HepG2 (cell line): Measurements from ENCODE around the gene TMEM250. TPM values are rescaled to one million over a fixed set of nuclear protein-coding genes. Genes with fewer than 3 reads are reported as not detected.
A peak's percentile ranks its signal among the peaks of the same experiment; 100 is the strongest.

ENCODE experiments used
- E2F5 ChIP-seq: sonication (generic); formaldehyde crosslinking; conservative IDR thresholded peaks from 2 replicates; pipeline ENCODE4 v1.4.0; 2020; ENCODE audit warnings: missing genetic modification reagents
- ELK4 ChIP-seq: sonication (generic); formaldehyde crosslinking; IDR thresholded peaks from 2 replicates; pipeline ENCODE4 v1.9.0; 2021; ENCODE audit warnings: missing genetic modification reagents, borderline replicate concordance
- EP300 ChIP-seq, 3 experiments: sonication (generic) in 1 of 3; formaldehyde crosslinking in 1 of 3; IDR thresholded peaks; 2 replicates each; pipeline versions ENCODE4 v1.5.1 to v1.6.1; 2011 to 2020; ENCODE audit warnings: low read depth in 2 of 3, low read length in 2 of 3, borderline replicate concordance in 1 of 3, improper control_type of control experiment in 1 of 3, mild to moderate bottlenecking in 1 of 3, missing genetic modification reagents in 1 of 3, moderate library complexity in 1 of 3
- ERF ChIP-seq: IDR thresholded peaks from 2 replicates; pipeline ENCODE4 v1.6.1; 2018; ENCODE audit warnings: missing biosample characterization, missing genetic modification reagents
- JDP2 ChIP-seq: sonication (generic); formaldehyde crosslinking; IDR thresholded peaks from 2 replicates; pipeline ENCODE4 v1.8.1; 2022; ENCODE audit warnings: missing genetic modification reagents, borderline replicate concordance
- MBD4 ChIP-seq: IDR thresholded peaks from 2 replicates; pipeline ENCODE4 v1.6.1; 2012; ENCODE audit warnings: low read length, inconsistent platforms, borderline replicate concordance
- MTF1 ChIP-seq: sonication (generic); formaldehyde crosslinking; IDR thresholded peaks from 2 replicates; pipeline ENCODE4 v1.5.0; 2020; ENCODE audit warnings: missing genetic modification reagents
- NFYB ChIP-seq: sonication (generic); formaldehyde crosslinking; IDR thresholded peaks from 2 replicates; pipeline ENCODE4 v1.4.0; 2020; ENCODE audit warnings: missing genetic modification reagents
- ONECUT2 ChIP-seq: sonication (generic); formaldehyde crosslinking; IDR thresholded peaks from 2 replicates; pipeline ENCODE4 v1.4.0; 2020; ENCODE audit warnings: missing genetic modification reagents
- PHF20 ChIP-seq: sonication (generic); formaldehyde crosslinking; IDR thresholded peaks from 2 replicates; pipeline ENCODE4 v1.5.0; 2020; ENCODE audit warnings: mild to moderate bottlenecking, missing genetic modification reagents
- SOX6 ChIP-seq, 2 experiments: fragments of 450-650 bp in 1 of 2; sonication (generic) in 1 of 2; formaldehyde crosslinking in 1 of 2; IDR thresholded peaks; 2 replicates each; pipeline versions ENCODE4 v1.4.0 to v1.6.1; 2017 to 2020; ENCODE audit warnings: antibody characterized with exemption in 1 of 2, mild to moderate bottlenecking in 1 of 2, missing genetic modification reagents in 1 of 2
- TAF1 ChIP-seq: sonication (generic); formaldehyde crosslinking; IDR thresholded peaks from 2 replicates; pipeline ENCODE4 v1.4.0; 2020; ENCODE audit warnings: missing genetic modification reagents
- TMF1 ChIP-seq: sonication (generic); formaldehyde crosslinking; IDR thresholded peaks from 2 replicates; pipeline ENCODE4 v1.8.1; 2022; ENCODE audit warnings: low read depth, missing genetic modification reagents
- ZNF10 ChIP-seq: sonication (generic); formaldehyde crosslinking; IDR thresholded peaks from 2 replicates; pipeline ENCODE4 v1.4.0; 2020; ENCODE audit warnings: mild to moderate bottlenecking, low read depth, missing genetic modification reagents, borderline replicate concordance
- ZNF20 ChIP-seq: sonication (generic); formaldehyde crosslinking; IDR thresholded peaks from 2 replicates; pipeline ENCODE4 v1.4.0; 2020; ENCODE audit warnings: mild to moderate bottlenecking, moderate library complexity, missing genetic modification reagents
- ZNF674 ChIP-seq: sonication (generic); formaldehyde crosslinking; IDR thresholded peaks from 2 replicates; pipeline ENCODE4 v1.5.0; 2020; ENCODE audit warnings: low read depth, mild to moderate bottlenecking, missing genetic modification reagents
- ZNF704 ChIP-seq: sonication (generic); formaldehyde crosslinking; IDR thresholded peaks from 2 replicates; pipeline ENCODE4 v1.8.1; 2023; ENCODE audit warnings: mild to moderate bottlenecking, inconsistent platforms, moderate library complexity, missing genetic modification reagents, borderline replicate concordance
- ZNF740 ChIP-seq: sonication (generic); formaldehyde crosslinking; IDR thresholded peaks from 2 replicates; pipeline ENCODE4 v1.4.0; 2020; ENCODE audit warnings: missing genetic modification reagents
- ZNF891 ChIP-seq: sonication (generic); formaldehyde crosslinking; IDR thresholded peaks from 2 replicates; pipeline ENCODE4 v1.5.0; 2020; ENCODE audit warnings: mild to moderate bottlenecking, missing genetic modification reagents
- polyA plus RNA-seq, 8 experiments: library from polyadenylated mRNA; depleted of rRNA in 3 of 8; stranded (reverse) in 7 of 8; unstranded in 1 of 8; fragments of >200 nt; fragmentation: Illumina TruSeq in 4 of 8; extraction: Trizol in 4 of 8; gene quantifications; 2 replicates each; pipeline versions ENCODE4 v1.2.1 to v1.2.3, GENCODE V29; 2011 to 2016; ENCODE audit warnings: low read depth in 4 of 8, missing spikeins in 1 of 8, mixed read lengths in 1 of 8; ENCODE audit not compliant: insufficient read depth in 1 of 8
- total RNA-seq, 5 experiments: library from RNA; depleted of rRNA; stranded (reverse); fragments of >200 nt; fragmentation: Illumina TruSeq; extraction: Trizol; gene quantifications; 2 replicates each; pipeline ENCODE4 v1.2.3, GENCODE V29; 2016; ENCODE audit warnings: low read depth in 1 of 5
- TF ChIP-seq, protein P1 (sequence below): sonication (generic); formaldehyde crosslinking; IDR thresholded peaks from 2 replicates; pipeline ENCODE4 v1.4.0; 2020; ENCODE audit warnings: mild to moderate bottlenecking, missing genetic modification reagents
- TF ChIP-seq, protein P2 (sequence below): sonication (generic); formaldehyde crosslinking; IDR thresholded peaks from 2 replicates; pipeline ENCODE4 v1.5.0; 2020; ENCODE audit warnings: missing genetic modification reagents

Gene TMEM250
- total and polyA plus RNA-seq, 2 of the 13 experiments (the other 11 are each of a cell fraction or from before 2014, with no cell fraction given): 5.5 to 13.9 TPM

- TF ChIP-seq ZNF740 (0 out of 2 replicates have a peak, but pooled peaks have one; percentile 50), SOX6 (IDR thresholded peaks at IDR 0.05) (no peak), SOX6 (CRISPR knock-in tag; IDR thresholded peaks at IDR 0.05) (peak; percentile 13; the same call in 1 of the 2 replicates), ERF (CRISPR knock-in tag) (0 out of 2 replicates have a peak, but pooled peaks have one; percentile 21), NFYB (CRISPR knock-in tag) (peak; percentile 70), ZNF10 (CRISPR knock-in tag) (no peak), MBD4 (no peak), PHF20 (CRISPR knock-in tag) (0 out of 2 replicates have a peak, but pooled peaks have one; percentile 32), E2F5 (CRISPR knock-in tag) (no peak), ELK4 (no peak), TMF1 (CRISPR knock-in tag) (peak; percentile 12; the same call in 1 of the 2 replicates), JDP2 (CRISPR knock-in tag) (no peak), MTF1 (no peak), ZNF704 (no peak), ZNF674 (CRISPR knock-in tag) (no peak), TAF1 (CRISPR knock-in tag) (peak; percentile 40; the same call in 1 of the 2 replicates), ZNF20 (CRISPR knock-in tag) (no peak), EP300 (IDR thresholded peaks at IDR 0.05; ENCODE audit: low read depth in 2 of 2, low read length in 2 of 2) (no peak; a peak in 1 of 4 replicates), EP300 (CRISPR knock-in tag; IDR thresholded peaks at IDR 0.05; ENCODE audit: borderline replicate concordance) (no peak), ONECUT2 (no peak; the same call in 1 of the 2 replicates), ZNF891 (CRISPR knock-in tag) (no peak)
- TF ChIP-seq, protein P1, sequence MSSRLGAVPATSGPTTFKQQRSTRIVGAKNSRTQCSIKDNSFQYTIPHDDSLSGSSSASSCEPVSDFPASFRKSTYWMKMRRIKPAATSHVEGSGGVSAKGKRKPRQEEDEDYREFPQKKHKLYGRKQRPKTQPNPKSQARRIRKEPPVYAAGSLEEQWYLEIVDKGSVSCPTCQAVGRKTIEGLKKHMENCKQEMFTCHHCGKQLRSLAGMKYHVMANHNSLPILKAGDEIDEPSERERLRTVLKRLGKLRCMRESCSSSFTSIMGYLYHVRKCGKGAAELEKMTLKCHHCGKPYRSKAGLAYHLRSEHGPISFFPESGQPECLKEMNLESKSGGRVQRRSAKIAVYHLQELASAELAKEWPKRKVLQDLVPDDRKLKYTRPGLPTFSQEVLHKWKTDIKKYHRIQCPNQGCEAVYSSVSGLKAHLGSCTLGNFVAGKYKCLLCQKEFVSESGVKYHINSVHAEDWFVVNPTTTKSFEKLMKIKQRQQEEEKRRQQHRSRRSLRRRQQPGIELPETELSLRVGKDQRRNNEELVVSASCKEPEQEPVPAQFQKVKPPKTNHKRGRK (CRISPR knock-in tag): no peak
- TF ChIP-seq, protein P2, sequence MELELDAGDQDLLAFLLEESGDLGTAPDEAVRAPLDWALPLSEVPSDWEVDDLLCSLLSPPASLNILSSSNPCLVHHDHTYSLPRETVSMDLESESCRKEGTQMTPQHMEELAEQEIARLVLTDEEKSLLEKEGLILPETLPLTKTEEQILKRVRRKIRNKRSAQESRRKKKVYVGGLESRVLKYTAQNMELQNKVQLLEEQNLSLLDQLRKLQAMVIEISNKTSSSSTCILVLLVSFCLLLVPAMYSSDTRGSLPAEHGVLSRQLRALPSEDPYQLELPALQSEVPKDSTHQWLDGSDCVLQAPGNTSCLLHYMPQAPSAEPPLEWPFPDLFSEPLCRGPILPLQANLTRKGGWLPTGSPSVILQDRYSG (CRISPR knock-in tag): 0 out of 2 replicates have a peak, but pooled peaks have one; percentile 35
Measured at GRCh38 chr9:136093995-136094881, 24.4 kb downstream of the TMEM250 start (continued).
